Fibroblast of lung (primary cell): ENCODE measurements around the gene WFDC12. TPM values are rescaled to one million over a fixed set of nuclear protein-coding genes. Genes with fewer than 3 reads are reported as not detected.
A peak's percentile ranks its signal among the peaks of the same experiment; 100 is the strongest.

Experiments used
- DNase-seq, 2 donors: peaks; one replicate each; pipeline versions ENCODE4 v3.0.0 to v3.0.0-alpha.2; 2010; ENCODE audit warnings: low read depth in 2 of 2
- H2AFZ ChIP-seq: 2 replicates; pipeline ENCODE4 v1.5.1; 2012; ENCODE audit warnings: low read length, control low read depth, inconsistent platforms
- H3K27ac ChIP-seq: 2 replicates; pipeline ENCODE4 v1.5.1; 2011; ENCODE audit warnings: low read length, control low read depth; ENCODE audit not compliant: insufficient read depth
- H3K27me3 ChIP-seq: 2 replicates; pipeline ENCODE4 v1.5.1; 2011; ENCODE audit warnings: mild to moderate bottlenecking, low read length; ENCODE audit not compliant: control insufficient read depth, insufficient read depth
- H3K36me3 ChIP-seq: 2 replicates; pipeline ENCODE4 v1.5.1; 2011; ENCODE audit warnings: low read length; ENCODE audit not compliant: control insufficient read depth, insufficient read depth
- H3K4me1 ChIP-seq: 2 replicates; pipeline ENCODE4 v1.5.1; 2011; ENCODE audit warnings: low read length; ENCODE audit not compliant: control insufficient read depth, insufficient read depth; ENCODE audit errors: extremely low read depth
- H3K4me2 ChIP-seq: 2 replicates; pipeline ENCODE4 v1.5.1; 2011; ENCODE audit warnings: low read length, control low read depth; ENCODE audit not compliant: insufficient read depth; ENCODE audit errors: extremely low read depth
- H3K4me3 ChIP-seq, 4 experiments: fragments of 200-600 bp in 1 of 4; sonication (generic) in 1 of 4; replicated peaks in 1 of 4; 2 replicates each; pipeline ENCODE4 v1.5.1; 2011 to 2016; ENCODE audit warnings: low read length in 4 of 4, low read depth in 3 of 4, mild to moderate bottlenecking in 3 of 4, control low read depth in 2 of 4, inconsistent platforms in 1 of 4, mixed read lengths in 1 of 4; ENCODE audit not compliant: insufficient read depth in 1 of 4; ENCODE audit errors: control extremely low read depth in 1 of 4
- H3K79me2 ChIP-seq: 2 replicates; pipeline ENCODE4 v1.5.1; 2012; ENCODE audit warnings: mild to moderate bottlenecking, low read length, inconsistent platforms; ENCODE audit not compliant: control insufficient read depth, insufficient read depth
- H3K9ac ChIP-seq: 2 replicates; pipeline ENCODE4 v1.5.1; 2011; ENCODE audit warnings: mild to moderate bottlenecking, low read length, control low read depth; ENCODE audit not compliant: insufficient read depth
- H3K9me3 ChIP-seq: 2 replicates; pipeline ENCODE4 v1.5.1; 2012; ENCODE audit warnings: low read depth, low read length; ENCODE audit not compliant: control insufficient read depth, insufficient read depth
- H4K20me1 ChIP-seq: 2 replicates; pipeline ENCODE4 v1.5.1; 2011; ENCODE audit warnings: low read length; ENCODE audit not compliant: control insufficient read depth, insufficient read depth; ENCODE audit errors: extremely low read depth
- EZH2 ChIP-seq: IDR thresholded peaks from 2 replicates; pipeline ENCODE4 v1.5.1; 2012; ENCODE audit warnings: low read length, control low read depth, mild to moderate bottlenecking; ENCODE audit errors: missing control alignments
- polyA plus RNA-seq, 2 donors: library from polyadenylated mRNA; depleted of rRNA in 1 of 2; stranded (reverse) in 1 of 2; unstranded in 1 of 2; fragments of >200 nt; gene quantifications; 2 replicates each; pipeline ENCODE4 v1.2.1, GENCODE V29; 2011 to 2012; ENCODE audit warnings: missing spikeins in 1 of 2
- total RNA-seq: library from RNA; depleted of rRNA; stranded (reverse); fragments of >200 nt; gene quantifications from 2 replicates; pipeline ENCODE4 v1.2.1, GENCODE V29; 2014
- TF ChIP-seq, protein P1 (sequence below), 2 donors: IDR thresholded peaks in 1 of 2; conservative IDR thresholded peaks in 1 of 2; 1 replicate in 1 of 2; 2 replicates in 1 of 2; pipeline ENCODE4 v1.5.1; 2011 to 2012; ENCODE audit warnings: low read length in 2 of 2, control low read depth in 1 of 2, inconsistent platforms in 1 of 2, low read depth in 1 of 2, mild to moderate bottlenecking in 1 of 2

Gene WFDC12
- total and polyA plus RNA-seq, 2 donors (not counting 1 experiment from before 2014, with no cell fraction given) = not detected

DNA sequence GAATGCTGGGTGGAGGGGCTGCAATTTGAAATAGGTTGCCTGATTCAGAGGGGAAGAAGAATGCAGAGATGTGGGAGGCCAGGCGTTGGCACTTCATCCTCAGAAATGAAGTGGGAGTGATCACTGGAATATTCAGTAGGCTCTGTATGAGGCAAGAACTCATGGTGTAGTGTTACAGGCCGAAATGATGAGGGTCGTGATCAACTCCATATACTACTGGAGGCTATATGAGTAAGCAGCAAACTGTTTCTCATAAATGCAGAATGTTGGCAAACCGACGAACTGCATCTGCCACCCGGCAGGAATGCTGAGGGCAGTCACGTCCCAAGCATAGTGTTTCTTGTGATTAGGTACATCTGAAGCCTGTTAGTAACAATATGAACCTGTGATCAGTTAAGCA is 36.0 kb downstream of the WFDC12 start:
- no peak overlapping the region for H2AFZ ChIP-seq
- TF ChIP-seq EZH2 = no peak
- TF ChIP-seq, protein P1, sequence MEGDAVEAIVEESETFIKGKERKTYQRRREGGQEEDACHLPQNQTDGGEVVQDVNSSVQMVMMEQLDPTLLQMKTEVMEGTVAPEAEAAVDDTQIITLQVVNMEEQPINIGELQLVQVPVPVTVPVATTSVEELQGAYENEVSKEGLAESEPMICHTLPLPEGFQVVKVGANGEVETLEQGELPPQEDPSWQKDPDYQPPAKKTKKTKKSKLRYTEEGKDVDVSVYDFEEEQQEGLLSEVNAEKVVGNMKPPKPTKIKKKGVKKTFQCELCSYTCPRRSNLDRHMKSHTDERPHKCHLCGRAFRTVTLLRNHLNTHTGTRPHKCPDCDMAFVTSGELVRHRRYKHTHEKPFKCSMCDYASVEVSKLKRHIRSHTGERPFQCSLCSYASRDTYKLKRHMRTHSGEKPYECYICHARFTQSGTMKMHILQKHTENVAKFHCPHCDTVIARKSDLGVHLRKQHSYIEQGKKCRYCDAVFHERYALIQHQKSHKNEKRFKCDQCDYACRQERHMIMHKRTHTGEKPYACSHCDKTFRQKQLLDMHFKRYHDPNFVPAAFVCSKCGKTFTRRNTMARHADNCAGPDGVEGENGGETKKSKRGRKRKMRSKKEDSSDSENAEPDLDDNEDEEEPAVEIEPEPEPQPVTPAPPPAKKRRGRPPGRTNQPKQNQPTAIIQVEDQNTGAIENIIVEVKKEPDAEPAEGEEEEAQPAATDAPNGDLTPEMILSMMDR (conservative IDR thresholded peaks at IDR 0.05 in 1 of 2, IDR thresholded peaks at IDR 0.05 in 1 of 2; ENCODE audit: low read depth in 1 of 2, low read length in 2 of 2) = no peak
- H3K4me1 ChIP-seq = peaks cover 5% of the 10 kb centered on the region
- no peak overlapping the region for H3K9ac ChIP-seq
- peak overlapping the region; percentile 46 for H3K27ac ChIP-seq
- DNase-seq = peak; percentile 72 to 91
- H4K20me1 ChIP-seq = no peaks in the 10 kb centered on the region
- no peak overlapping the region for H3K4me3 ChIP-seq
- no peaks in the 10 kb centered on the region for H3K36me3 ChIP-seq
- no peaks in the 10 kb centered on the region for H3K9me3 ChIP-seq
- H3K79me2 ChIP-seq = no peaks in the 10 kb centered on the region
- H3K27me3 ChIP-seq = no peaks in the 10 kb centered on the region
- H3K4me2 ChIP-seq = peak overlapping the region; percentile 30

DNA sequence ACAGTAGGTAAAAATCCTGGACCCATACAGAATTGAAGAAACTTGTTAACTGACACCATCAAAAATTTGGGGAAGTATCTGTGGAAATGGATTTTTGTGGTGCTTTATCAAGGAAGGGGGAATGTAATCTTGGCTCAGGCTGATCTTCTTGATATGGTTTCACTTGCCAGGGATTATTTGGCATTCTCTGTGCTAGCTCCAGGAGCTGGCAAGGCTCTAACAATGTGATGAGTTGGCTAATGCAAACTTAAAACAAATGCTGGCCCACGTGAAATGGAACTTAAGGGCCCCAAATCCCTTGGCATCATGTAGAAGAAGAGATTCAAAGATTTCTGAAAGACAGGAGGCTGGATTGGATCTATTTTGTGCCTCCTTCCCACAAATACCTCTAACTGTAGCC is 36.5 kb downstream of the WFDC12 start:
- peaks cover 5% of the 10 kb centered on the region for H3K4me1 ChIP-seq
- no peak overlapping the region for H3K9ac ChIP-seq
- H3K79me2 ChIP-seq = no peaks in the 10 kb centered on the region
- H4K20me1 ChIP-seq = no peaks in the 10 kb centered on the region
- H3K4me2 ChIP-seq = peak overlapping the region; percentile 30
- no peak overlapping the region for H2AFZ ChIP-seq
- no peak overlapping the region for H3K4me3 ChIP-seq
- TF ChIP-seq, protein P1 (conservative IDR thresholded peaks at IDR 0.05 in 1 of 2, IDR thresholded peaks at IDR 0.05 in 1 of 2; ENCODE audit: low read depth in 1 of 2, low read length in 2 of 2) = no peak
- TF ChIP-seq EZH2 = no peak
- no peaks in the 10 kb centered on the region for H3K36me3 ChIP-seq
- H3K9me3 ChIP-seq = no peaks in the 10 kb centered on the region
- H3K27ac ChIP-seq = peak overlapping the region; percentile 46
- peak; percentile 29 to 72 for DNase-seq
- no peaks in the 10 kb centered on the region for H3K27me3 ChIP-seq

DNA sequence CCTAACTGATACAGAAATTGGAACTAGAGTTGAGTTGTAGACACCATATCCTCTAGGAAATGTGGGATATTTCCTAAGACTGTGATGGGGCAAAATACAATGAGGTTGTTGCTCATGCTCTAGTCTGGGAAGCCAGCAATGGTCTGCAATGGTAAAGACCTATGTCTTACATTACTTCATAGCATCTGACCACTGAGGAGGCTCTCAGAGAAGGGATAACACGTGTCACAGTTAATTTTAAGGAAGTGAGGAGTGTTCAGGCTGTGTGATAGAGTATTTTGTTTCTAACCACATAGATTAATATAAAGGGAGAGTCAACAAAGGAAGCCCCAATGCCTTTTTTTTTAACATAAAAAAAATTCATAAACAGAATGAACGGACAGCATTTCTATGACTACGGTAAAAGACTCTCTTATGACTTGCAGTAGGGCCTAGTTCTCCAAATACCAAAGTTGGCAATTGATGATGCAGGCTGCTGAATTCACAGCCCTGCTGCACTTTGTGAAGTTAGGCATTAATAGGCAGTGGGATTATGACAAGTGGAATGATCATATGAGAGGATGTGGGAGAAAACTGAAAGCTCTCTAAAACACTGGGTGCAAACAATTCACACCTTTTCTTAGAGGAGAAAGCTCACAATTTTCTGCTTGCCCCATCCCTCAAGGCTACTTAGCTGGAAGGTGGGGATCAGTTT is 37.0 kb downstream of the WFDC12 start:
- Histone ChIP-seq H3K4me1 (peaks cover 5% of the 10 kb centered on the region), H3K27ac (no peak overlapping the region), H4K20me1 (no peaks in the 10 kb centered on the region), H2AFZ (no peak overlapping the region), H3K27me3 (no peaks in the 10 kb centered on the region), H3K4me3 (no peak overlapping the region), H3K4me2 (no peak overlapping the region), H3K36me3 (no peaks in the 10 kb centered on the region), H3K79me2 (no peaks in the 10 kb centered on the region), H3K9ac (no peak overlapping the region), H3K9me3 (no peaks in the 10 kb centered on the region)
- peak in 1 of 2 donors; percentile 8 for DNase-seq
- no peak for TF ChIP-seq EZH2
- TF ChIP-seq, protein P1 (conservative IDR thresholded peaks at IDR 0.05 in 1 of 2, IDR thresholded peaks at IDR 0.05 in 1 of 2; ENCODE audit: low read depth in 1 of 2, low read length in 2 of 2) = no peak
